ENCODE results near the gene SMARCA4. TPM values are rescaled to one million over a fixed set of nuclear protein-coding genes. Genes with fewer than 3 reads are reported as not detected.

The SMARCA4 gene
- polyA plus RNA-seq, 1 experiment = 41.6 TPM

GRCh38 chr19:10915130-10916091 is 45.4 kb upstream of the SMARCA4 start:
- H3K9me3 ChIP-seq (ENCODE audit: control insufficient read depth, insufficient read depth, low read length) = no peaks in the 10 kb centered on the region; the same call in 1 of the 2 replicates
- POLR2A ChIA-PET = no interaction called here

GRCh38 chr19:10916602-10917001 is 44.2 kb upstream of the SMARCA4 start:
- ChIA-PET POLR2A (no interaction called here), CTCF (interaction anchor here (0.9 kb wide), 1 partner anchor 20 kb away, joined by 4 read pairs; no protein-coding TSS in a partner anchor)
- DNase-seq (ENCODE audit: low read depth, low spot score) = no peak
- no peak for TF ChIP-seq CTCF (IDR thresholded peaks at IDR 0.05; ENCODE audit: low read depth, low read length)
- H3K4me3 ChIP-seq (ENCODE audit: low read depth, low read length) = no peak overlapping the region
- H3K9me3 ChIP-seq (ENCODE audit: control insufficient read depth, insufficient read depth, low read length) = no peaks in the 10 kb centered on the region; the same call in 1 of the 2 replicates
- no peak overlapping the region for H3K27ac ChIP-seq (ENCODE audit: low read depth, low read length)
- H3K27me3 ChIP-seq (ENCODE audit: control insufficient read depth, insufficient read depth, low read length) = no peaks in the 10 kb centered on the region

More at GRCh38 chr19:10915130-10916091, 45.4 kb upstream of the SMARCA4 start:
- DNase-seq (ENCODE audit: low read depth, low spot score) = peak; percentile 59
- Histone ChIP-seq H3K27me3 (ENCODE audit: control insufficient read depth, insufficient read depth, low read length) (no peaks in the 10 kb centered on the region), H3K27ac (ENCODE audit: low read depth, low read length) (peak overlapping the region; percentile 57), H3K4me3 (ENCODE audit: low read depth, low read length) (no peak overlapping the region)
- TF ChIP-seq CTCF (IDR thresholded peaks at IDR 0.05; ENCODE audit: low read depth, low read length) = 0 out of 2 replicates have a peak, but pooled peaks have one; percentile 10
- CTCF ChIA-PET = interaction anchor here (0.9 kb wide), 1 partner anchor 21 kb away, joined by 4 read pairs; no protein-coding TSS in a partner anchor

- POLR2A ChIA-PET = no interaction called here
- Histone ChIP-seq H3K27ac (ENCODE audit: low read depth, low read length) (no peak overlapping the region), H3K4me3 (ENCODE audit: low read depth, low read length) (no peak overlapping the region), H3K27me3 (ENCODE audit: control insufficient read depth, insufficient read depth, low read length) (no peaks in the 10 kb centered on the region), H3K9me3 (ENCODE audit: control insufficient read depth, insufficient read depth, low read length) (no peaks in the 10 kb centered on the region; the same call in 1 of the 2 replicates)
- CTCF ChIA-PET = interaction anchor here (0.8 kb wide), 1 partner anchor 54 kb away, joined by 3 read pairs; no protein-coding TSS in a partner anchor
- DNase-seq (ENCODE audit: low read depth, low spot score) = no peak
- no peak for TF ChIP-seq CTCF (IDR thresholded peaks at IDR 0.05; ENCODE audit: low read depth, low read length)
These were observed 42.5 kb upstream of the SMARCA4 start for GRCh38 chr19:10918359-10918758.

GRCh38 chr19:10919352-10920287 is 41.2 kb upstream of the SMARCA4 start:
- H3K27me3 ChIP-seq (ENCODE audit: control insufficient read depth, insufficient read depth, low read length) = no peaks in the 10 kb centered on the region
- H3K4me3 ChIP-seq (ENCODE audit: low read depth, low read length) = no peak overlapping the region
- DNase-seq (ENCODE audit: low read depth, low spot score) = no peak
- H3K27ac ChIP-seq (ENCODE audit: low read depth, low read length) = no peak overlapping the region
- H3K9me3 ChIP-seq (ENCODE audit: control insufficient read depth, insufficient read depth, low read length) = no peaks in the 10 kb centered on the region; the same call in 1 of the 2 replicates
- ChIA-PET POLR2A (no interaction called here), CTCF (no interaction called here)
- TF ChIP-seq CTCF (IDR thresholded peaks at IDR 0.05; ENCODE audit: low read depth, low read length) = no peak

All from AG04450 (cell line).